ENCODE measurements around the gene FABP6. TPM values are rescaled to one million over a fixed set of nuclear protein-coding genes. Genes with fewer than 3 reads are reported as not detected.

FABP6 gene
- total RNA-seq, 2 donors from 2014 or later: not detected

DNA sequence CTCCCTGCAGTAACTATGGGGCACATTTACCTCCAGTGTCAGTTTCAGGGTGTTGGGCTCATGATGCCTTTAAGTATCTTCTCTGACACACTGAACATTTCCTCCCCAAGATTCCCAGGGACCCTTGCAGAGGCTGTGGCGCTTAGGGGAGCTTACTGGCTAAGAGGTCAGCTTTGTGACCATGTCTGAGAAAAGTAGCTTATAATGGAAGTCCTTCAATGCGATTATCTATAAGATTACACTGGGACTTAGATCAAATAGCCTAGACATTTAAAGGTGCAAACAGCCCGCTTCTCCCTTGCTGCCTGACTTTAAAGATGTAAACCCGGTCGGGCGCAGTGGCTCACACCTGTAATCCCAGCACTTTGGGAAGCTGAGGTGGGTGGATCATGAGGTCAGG, 25.4 kb downstream of the FABP6 start:
- Histone ChIP-seq H3K27ac (no peak overlapping the region), H3K4me3 (no peak overlapping the region), H3K4me1 (ENCODE audit: control insufficient read depth in 1 of 2, low read depth in 2 of 2) (no peaks in the 10 kb centered on the region), H3K27me3 (replicated peaks; ENCODE audit: insufficient read depth) (no peaks in the 10 kb centered on the region), H3K9me3 (no peaks in the 10 kb centered on the region), H3K36me3 (peaks cover 4% of the 10 kb centered on the region)
- TF ChIP-seq, protein P1, sequence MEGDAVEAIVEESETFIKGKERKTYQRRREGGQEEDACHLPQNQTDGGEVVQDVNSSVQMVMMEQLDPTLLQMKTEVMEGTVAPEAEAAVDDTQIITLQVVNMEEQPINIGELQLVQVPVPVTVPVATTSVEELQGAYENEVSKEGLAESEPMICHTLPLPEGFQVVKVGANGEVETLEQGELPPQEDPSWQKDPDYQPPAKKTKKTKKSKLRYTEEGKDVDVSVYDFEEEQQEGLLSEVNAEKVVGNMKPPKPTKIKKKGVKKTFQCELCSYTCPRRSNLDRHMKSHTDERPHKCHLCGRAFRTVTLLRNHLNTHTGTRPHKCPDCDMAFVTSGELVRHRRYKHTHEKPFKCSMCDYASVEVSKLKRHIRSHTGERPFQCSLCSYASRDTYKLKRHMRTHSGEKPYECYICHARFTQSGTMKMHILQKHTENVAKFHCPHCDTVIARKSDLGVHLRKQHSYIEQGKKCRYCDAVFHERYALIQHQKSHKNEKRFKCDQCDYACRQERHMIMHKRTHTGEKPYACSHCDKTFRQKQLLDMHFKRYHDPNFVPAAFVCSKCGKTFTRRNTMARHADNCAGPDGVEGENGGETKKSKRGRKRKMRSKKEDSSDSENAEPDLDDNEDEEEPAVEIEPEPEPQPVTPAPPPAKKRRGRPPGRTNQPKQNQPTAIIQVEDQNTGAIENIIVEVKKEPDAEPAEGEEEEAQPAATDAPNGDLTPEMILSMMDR (IDR thresholded peaks at IDR 0.05): no peak
- DNase-seq (ENCODE audit: low spot score) (no peak), ATAC-seq (ENCODE audit: insufficient number of reproducible peaks, low FRiP score, low read depth) (no peak)

DNA sequence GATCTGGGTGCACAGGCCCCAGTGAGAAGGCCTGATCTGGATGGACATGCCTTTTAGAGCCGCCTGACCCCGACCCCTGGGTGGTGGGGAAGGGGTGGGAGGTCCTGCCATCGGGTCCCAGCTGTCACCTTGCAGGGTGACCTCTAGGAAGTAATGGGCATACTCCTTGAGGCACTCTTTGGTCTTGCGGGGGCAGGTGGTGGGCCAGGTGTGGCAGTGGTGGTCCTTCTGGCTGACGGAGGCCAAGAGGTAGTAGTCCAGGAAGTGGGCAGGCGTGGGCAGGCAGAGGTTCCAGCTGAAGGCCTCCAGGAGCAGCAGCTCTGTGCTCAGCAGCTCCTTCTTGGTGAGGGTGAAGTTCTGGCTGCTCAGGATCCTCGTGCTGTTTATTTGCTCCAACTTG, 30.0 kb downstream of the FABP6 start:
- TF ChIP-seq, protein P1 (IDR thresholded peaks at IDR 0.05): no peak
- no peaks in the 10 kb centered on the region for H3K9me3 ChIP-seq
- no peak for ATAC-seq (ENCODE audit: insufficient number of reproducible peaks, low FRiP score, low read depth)

DNA sequence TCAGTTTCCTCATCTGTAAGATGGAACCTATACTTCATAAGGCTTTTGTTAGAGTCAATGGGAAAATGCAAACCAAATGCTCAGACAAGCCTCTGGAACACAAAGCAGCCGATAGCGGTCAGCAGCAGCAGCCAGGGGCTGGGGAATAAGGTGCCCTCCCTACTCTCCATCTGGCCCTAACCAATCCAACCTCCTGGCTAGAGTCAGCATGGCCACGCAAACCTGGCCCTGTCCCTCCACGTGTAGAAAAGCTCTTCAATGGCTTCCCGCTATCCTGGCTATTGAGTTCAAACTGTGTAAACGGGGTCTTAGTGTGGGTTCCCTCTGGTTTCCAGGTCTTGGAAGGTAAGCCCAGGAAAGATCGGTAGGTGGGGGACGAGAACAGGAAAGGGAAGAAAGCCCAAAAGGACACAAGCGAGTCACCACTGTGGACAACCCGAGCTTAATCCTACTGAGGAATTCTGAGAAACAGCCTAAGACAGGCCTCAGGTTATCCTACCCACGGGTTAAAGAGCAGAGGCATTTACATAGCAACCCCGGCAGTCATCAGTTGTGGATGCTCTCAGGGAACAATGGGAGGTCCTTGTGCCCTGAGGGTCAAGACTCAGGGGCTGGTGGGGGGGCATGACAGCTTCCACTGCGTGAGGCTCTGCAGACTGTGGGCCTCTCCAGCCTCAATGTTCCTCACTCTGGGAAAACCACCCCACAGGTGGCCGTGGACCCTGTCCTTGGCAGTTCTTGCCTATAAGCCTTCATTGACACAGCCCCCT, 30.9 kb downstream of the FABP6 start:
- Histone ChIP-seq H3K36me3 (no peaks in the 10 kb centered on the region), H3K9me3 (no peaks in the 10 kb centered on the region), H3K27ac (no peak overlapping the region), H3K4me1 (ENCODE audit: control insufficient read depth in 1 of 2, low read depth in 2 of 2) (peaks cover 0 to 9% of the 10 kb centered on the region in 2 donors), H3K27me3 (replicated peaks; ENCODE audit: insufficient read depth) (no peaks in the 10 kb centered on the region), H3K4me3 (no peak overlapping the region)
- ATAC-seq (ENCODE audit: insufficient number of reproducible peaks, low FRiP score, low read depth) (no peak), DNase-seq (ENCODE audit: low spot score) (no peak)
- TF ChIP-seq, protein P1 (IDR thresholded peaks at IDR 0.05): no peak

More for the DNA sequence above, 30.0 kb downstream of the FABP6 start:
- Histone ChIP-seq H3K4me1 (ENCODE audit: control insufficient read depth in 1 of 2, low read depth in 2 of 2) (peaks cover 0 to 9% of the 10 kb centered on the region in 2 donors), H3K27ac (no peak overlapping the region), H3K27me3 (replicated peaks; ENCODE audit: insufficient read depth) (no peaks in the 10 kb centered on the region), H3K4me3 (no peak overlapping the region), H3K36me3 (no peaks in the 10 kb centered on the region)
- no peak for DNase-seq (ENCODE audit: low spot score)

DNA sequence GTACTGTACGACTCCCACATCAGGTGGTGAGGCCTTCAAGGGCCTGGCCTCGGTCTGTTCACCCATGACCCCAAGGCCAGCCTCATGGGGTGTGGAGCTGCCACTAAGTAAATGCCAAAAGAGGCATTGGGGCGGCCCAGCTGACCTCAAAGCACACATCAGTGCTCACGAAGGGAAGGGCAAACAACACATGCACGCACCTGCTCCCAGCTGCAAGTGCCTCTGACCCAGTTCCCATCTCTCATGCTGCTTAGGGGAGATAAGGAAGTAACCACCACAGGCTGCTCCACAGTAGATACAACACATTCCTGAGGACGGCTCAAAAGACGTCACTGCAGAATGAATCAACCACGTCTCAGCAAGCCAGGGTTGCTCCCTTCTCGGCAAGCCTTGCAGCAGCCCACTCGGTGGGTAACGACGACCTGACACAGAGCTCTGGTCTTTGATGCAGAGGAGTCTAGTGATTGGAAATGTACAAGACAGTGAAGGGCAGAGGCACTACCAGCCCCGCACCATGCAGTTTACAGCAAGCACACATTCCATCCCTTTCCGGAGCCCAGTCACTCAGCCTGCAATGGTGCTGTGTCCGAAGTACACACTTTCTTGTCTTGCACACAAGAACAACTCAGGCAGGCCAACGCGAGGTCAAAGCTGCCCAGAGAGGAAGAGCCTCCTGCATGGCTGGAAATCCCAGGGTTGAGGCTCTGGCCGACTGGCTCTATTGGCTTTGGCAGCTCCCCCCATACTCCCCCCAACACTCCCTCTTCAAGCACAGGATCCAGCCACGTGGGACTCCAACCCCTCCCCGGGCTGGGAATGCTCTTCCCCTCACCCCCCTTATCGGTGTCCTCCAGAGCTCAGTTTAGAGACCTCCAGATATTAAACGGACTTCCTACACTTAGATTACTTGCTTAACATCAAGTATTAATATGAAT, 31.8 kb downstream of the FABP6 start:
- Histone ChIP-seq H3K4me3 (no peak overlapping the region), H3K4me1 (ENCODE audit: control insufficient read depth in 1 of 2, low read depth in 2 of 2) (peaks cover 0 to 9% of the 10 kb centered on the region in 2 donors), H3K27ac (no peak overlapping the region), H3K36me3 (no peaks in the 10 kb centered on the region), H3K9me3 (no peaks in the 10 kb centered on the region), H3K27me3 (replicated peaks; ENCODE audit: insufficient read depth) (no peaks in the 10 kb centered on the region)
- TF ChIP-seq, protein P1 (IDR thresholded peaks at IDR 0.05): no peak
- DNase-seq (ENCODE audit: low spot score): no peak
- ATAC-seq (ENCODE audit: insufficient number of reproducible peaks, low FRiP score, low read depth): no peak

Measured in thoracic aorta (tissue), 2 donors.